GM23338 (cell line): ENCODE results near the gene SUOX. TPM values are rescaled to one million over a fixed set of nuclear protein-coding genes. Genes with fewer than 3 reads are reported as not detected.
A peak's percentile ranks its signal among the peaks of the same experiment; 100 is the strongest.

ENCODE experiments used
- ATAC-seq: fragments of 200-7000 bp; cut with Tn5 transposase; 3 replicates; pipeline ENCODE4 v1.9.1; 2020
- DNase-seq: peaks from one replicate; pipeline ENCODE4 v3.0.0-alpha.2; 2015; ENCODE audit warnings: low spot score
- H2AFZ ChIP-seq: fragments of 200-600 bp; sonication (generic); 2 replicates; pipeline ENCODE4 v1.8.0; 2016; ENCODE audit warnings: antibody characterized with exemption, mild to moderate bottlenecking, moderate library complexity
- H3F3A ChIP-seq: fragments of 200-600 bp; sonication (generic); replicated peaks from 2 replicates; pipeline ENCODE4 v1.8.0; 2017; ENCODE audit warnings: antibody characterized with exemption, mixed run types, low read depth
- H3K27ac ChIP-seq: fragments of 200-600 bp; sonication (generic); 2 replicates; pipeline ENCODE4 v1.6.1; 2016; ENCODE audit warnings: low read depth
- H3K27me3 ChIP-seq: fragments of 200-600 bp; sonication (generic); 2 replicates; pipeline ENCODE4 v1.8.0; 2016; ENCODE audit warnings: mild to moderate bottlenecking, mixed run types, moderate library complexity; ENCODE audit not compliant: insufficient read depth
- H3K36me3 ChIP-seq: fragments of 200-600 bp; sonication (generic); 2 replicates; pipeline ENCODE4 v1.8.0; 2016; ENCODE audit warnings: mild to moderate bottlenecking; ENCODE audit not compliant: insufficient read depth
- H3K4me1 ChIP-seq: fragments of 200-600 bp; sonication (generic); 2 replicates; pipeline ENCODE4 v1.8.0; 2016; ENCODE audit warnings: mild to moderate bottlenecking, moderate library complexity; ENCODE audit not compliant: insufficient read depth
- H3K4me2 ChIP-seq: fragments of 200-600 bp; sonication (generic); 2 replicates; pipeline ENCODE4 v1.7.1; 2017; ENCODE audit warnings: mixed run types
- H3K4me3 ChIP-seq: fragments of 200-600 bp; sonication (generic); 2 replicates; pipeline ENCODE4 v1.6.1; 2016; ENCODE audit warnings: mixed run types
- H3K79me2 ChIP-seq: fragments of 200-600 bp; sonication (generic); replicated peaks from 2 replicates; pipeline ENCODE4 v1.8.0; 2017; ENCODE audit warnings: mild to moderate bottlenecking; ENCODE audit not compliant: insufficient read depth
- H3K9me2 ChIP-seq: fragments of 200-600 bp; sonication (generic); 2 replicates; pipeline ENCODE4 v1.8.0; 2017; ENCODE audit not compliant: insufficient read depth
- H4K20me1 ChIP-seq: fragments of 200-600 bp; sonication (generic); replicated peaks from 2 replicates; pipeline ENCODE4 v1.8.0; 2017; ENCODE audit warnings: mild to moderate bottlenecking; ENCODE audit not compliant: insufficient read depth
- H3K27ac Mint-ChIP-seq: 2 replicates; pipeline ENCODE4 v1.8.0; 2020; ENCODE audit warnings: inconsistent platforms, mild to moderate bottlenecking, moderate library complexity, mixed read lengths
- H3K27me3 Mint-ChIP-seq: 3 replicates; pipeline ENCODE4 v1.8.0; 2022; ENCODE audit warnings: low read depth, mild to moderate bottlenecking, moderate library complexity, mixed read lengths, inconsistent platforms; ENCODE audit not compliant: insufficient read depth, poor library complexity
- H3K36me3 Mint-ChIP-seq: 3 replicates; pipeline ENCODE4 v1.8.0; 2021; ENCODE audit warnings: low read depth, mild to moderate bottlenecking, inconsistent platforms, moderate library complexity, mixed read lengths
- H3K4me1 Mint-ChIP-seq: 3 replicates; pipeline ENCODE4 v1.8.0; 2020; ENCODE audit warnings: mild to moderate bottlenecking, inconsistent platforms, mixed read lengths
- H3K4me3 Mint-ChIP-seq: 3 replicates; pipeline ENCODE4 v1.8.0; 2021; ENCODE audit warnings: moderate library complexity, mild to moderate bottlenecking, inconsistent platforms, mixed read lengths
- H3K9me3 Mint-ChIP-seq: 3 replicates; pipeline ENCODE4 v1.8.0; 2020; ENCODE audit warnings: moderate library complexity, mild to moderate bottlenecking, inconsistent platforms, mixed read lengths
- polyA plus RNA-seq: library from polyadenylated mRNA; unstranded; fragments of >200 nt; fragmentation: Nextera tagmentation; extraction: Ambion mirVana; gene quantifications from 2 replicates; pipeline ENCODE4 v1.2.1, GENCODE V29; 2016
- total RNA-seq: library from RNA; depleted of rRNA; stranded (reverse); fragments of >200 nt; shearing (Covaris generic); gene quantifications from 2 replicates; pipeline ENCODE4 v1.2.3, GENCODE V29; 2014
- TF ChIP-seq, protein P1 (sequence below), 2 experiments: fragments of 200-600 bp in 1 of 2; sonication (generic) in 1 of 2; conservative IDR thresholded peaks; 2 replicates each; pipeline versions ENCODE4 v1.5.1 to v1.6.1; 2016 to 2017; ENCODE audit warnings: antibody characterized with exemption in 2 of 2, low read depth in 2 of 2, mild to moderate bottlenecking in 2 of 2, moderate library complexity in 1 of 2
- TF ChIP-seq, protein P2 (sequence below): fragments of 250-450 bp; sonication (Bioruptor Pico); IDR thresholded peaks from 2 replicates; pipeline ENCODE4 v1.5.0; 2020; ENCODE audit warnings: mild to moderate bottlenecking, moderate library complexity

SUOX gene
- total and polyA plus RNA-seq, 2 experiments from 2014 or later, result 14.0 to 27.5 TPM

DNA sequence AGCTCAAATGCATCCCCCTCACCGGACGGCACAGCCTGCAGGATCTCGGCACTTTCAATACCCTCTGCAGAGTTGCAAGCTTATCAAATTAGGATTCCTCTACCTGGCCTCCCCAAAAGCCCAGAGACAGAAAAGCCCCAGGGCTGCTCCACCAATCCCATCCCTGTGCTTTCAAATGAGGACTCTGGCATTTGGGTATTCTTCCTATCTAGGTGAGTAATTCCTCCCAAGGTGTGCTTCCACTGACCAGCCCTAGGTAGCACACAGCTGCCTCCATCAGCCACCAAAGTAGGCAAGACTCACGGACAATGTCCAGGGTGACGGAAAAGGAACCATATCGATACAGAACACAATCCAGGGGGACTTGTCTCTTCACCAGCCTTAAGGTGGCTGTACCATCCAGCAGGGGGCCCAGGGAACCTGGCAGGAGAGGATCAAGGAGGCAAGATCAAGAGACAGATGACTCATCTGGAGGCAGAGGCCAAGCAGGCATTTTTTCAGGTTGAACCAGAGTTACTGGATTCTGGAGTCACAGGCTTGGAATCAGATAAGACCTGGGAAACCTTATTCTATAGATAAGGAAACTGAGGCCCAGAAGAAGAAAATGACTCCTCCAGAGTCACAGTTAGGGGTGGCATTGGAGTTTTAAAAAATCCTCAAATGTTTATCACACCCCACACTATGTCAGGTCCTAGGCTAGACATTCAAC lies 41.1 kb upstream of the SUOX start:
- 0 out of 2 replicates have a peak, but pooled peaks cover 4% of the 10 kb centered on the region for H3K36me3 ChIP-seq
- no peaks in the 10 kb centered on the region for H4K20me1 ChIP-seq
- H2AFZ ChIP-seq, result no peak overlapping the region
- H3K79me2 ChIP-seq, result no peaks in the 10 kb centered on the region
- H3K9me2 ChIP-seq, result no peaks in the 10 kb centered on the region
- no peaks in the 10 kb centered on the region for H3K27me3 Mint-ChIP-seq
- H3K27me3 ChIP-seq, result no peaks in the 10 kb centered on the region
- no peaks in the 10 kb centered on the region for H3K4me1 ChIP-seq
- DNase-seq, result peak; percentile 54
- peak; percentile 60 for ATAC-seq
- no peak overlapping the region for H3K27ac Mint-ChIP-seq
- H3K4me1 Mint-ChIP-seq, result no peaks in the 10 kb centered on the region
- no peak overlapping the region for H3K4me2 ChIP-seq
- no peaks in the 10 kb centered on the region for H3K9me3 Mint-ChIP-seq
- H3K27ac ChIP-seq, result no peak overlapping the region
- H3K36me3 Mint-ChIP-seq, result peaks cover 12% of the 10 kb centered on the region
- 0 out of 2 replicates have a peak, but pooled peaks cover 3% of the 10 kb centered on the region for H3F3A ChIP-seq
- no peak overlapping the region for H3K4me3 ChIP-seq
- TF ChIP-seq, protein P1, sequence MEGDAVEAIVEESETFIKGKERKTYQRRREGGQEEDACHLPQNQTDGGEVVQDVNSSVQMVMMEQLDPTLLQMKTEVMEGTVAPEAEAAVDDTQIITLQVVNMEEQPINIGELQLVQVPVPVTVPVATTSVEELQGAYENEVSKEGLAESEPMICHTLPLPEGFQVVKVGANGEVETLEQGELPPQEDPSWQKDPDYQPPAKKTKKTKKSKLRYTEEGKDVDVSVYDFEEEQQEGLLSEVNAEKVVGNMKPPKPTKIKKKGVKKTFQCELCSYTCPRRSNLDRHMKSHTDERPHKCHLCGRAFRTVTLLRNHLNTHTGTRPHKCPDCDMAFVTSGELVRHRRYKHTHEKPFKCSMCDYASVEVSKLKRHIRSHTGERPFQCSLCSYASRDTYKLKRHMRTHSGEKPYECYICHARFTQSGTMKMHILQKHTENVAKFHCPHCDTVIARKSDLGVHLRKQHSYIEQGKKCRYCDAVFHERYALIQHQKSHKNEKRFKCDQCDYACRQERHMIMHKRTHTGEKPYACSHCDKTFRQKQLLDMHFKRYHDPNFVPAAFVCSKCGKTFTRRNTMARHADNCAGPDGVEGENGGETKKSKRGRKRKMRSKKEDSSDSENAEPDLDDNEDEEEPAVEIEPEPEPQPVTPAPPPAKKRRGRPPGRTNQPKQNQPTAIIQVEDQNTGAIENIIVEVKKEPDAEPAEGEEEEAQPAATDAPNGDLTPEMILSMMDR (conservative IDR thresholded peaks at IDR 0.05; ENCODE audit: low read depth in 2 of 2), result peak; percentile 9 to 34; a peak in 2 of 4 replicates
- TF ChIP-seq, protein P2, sequence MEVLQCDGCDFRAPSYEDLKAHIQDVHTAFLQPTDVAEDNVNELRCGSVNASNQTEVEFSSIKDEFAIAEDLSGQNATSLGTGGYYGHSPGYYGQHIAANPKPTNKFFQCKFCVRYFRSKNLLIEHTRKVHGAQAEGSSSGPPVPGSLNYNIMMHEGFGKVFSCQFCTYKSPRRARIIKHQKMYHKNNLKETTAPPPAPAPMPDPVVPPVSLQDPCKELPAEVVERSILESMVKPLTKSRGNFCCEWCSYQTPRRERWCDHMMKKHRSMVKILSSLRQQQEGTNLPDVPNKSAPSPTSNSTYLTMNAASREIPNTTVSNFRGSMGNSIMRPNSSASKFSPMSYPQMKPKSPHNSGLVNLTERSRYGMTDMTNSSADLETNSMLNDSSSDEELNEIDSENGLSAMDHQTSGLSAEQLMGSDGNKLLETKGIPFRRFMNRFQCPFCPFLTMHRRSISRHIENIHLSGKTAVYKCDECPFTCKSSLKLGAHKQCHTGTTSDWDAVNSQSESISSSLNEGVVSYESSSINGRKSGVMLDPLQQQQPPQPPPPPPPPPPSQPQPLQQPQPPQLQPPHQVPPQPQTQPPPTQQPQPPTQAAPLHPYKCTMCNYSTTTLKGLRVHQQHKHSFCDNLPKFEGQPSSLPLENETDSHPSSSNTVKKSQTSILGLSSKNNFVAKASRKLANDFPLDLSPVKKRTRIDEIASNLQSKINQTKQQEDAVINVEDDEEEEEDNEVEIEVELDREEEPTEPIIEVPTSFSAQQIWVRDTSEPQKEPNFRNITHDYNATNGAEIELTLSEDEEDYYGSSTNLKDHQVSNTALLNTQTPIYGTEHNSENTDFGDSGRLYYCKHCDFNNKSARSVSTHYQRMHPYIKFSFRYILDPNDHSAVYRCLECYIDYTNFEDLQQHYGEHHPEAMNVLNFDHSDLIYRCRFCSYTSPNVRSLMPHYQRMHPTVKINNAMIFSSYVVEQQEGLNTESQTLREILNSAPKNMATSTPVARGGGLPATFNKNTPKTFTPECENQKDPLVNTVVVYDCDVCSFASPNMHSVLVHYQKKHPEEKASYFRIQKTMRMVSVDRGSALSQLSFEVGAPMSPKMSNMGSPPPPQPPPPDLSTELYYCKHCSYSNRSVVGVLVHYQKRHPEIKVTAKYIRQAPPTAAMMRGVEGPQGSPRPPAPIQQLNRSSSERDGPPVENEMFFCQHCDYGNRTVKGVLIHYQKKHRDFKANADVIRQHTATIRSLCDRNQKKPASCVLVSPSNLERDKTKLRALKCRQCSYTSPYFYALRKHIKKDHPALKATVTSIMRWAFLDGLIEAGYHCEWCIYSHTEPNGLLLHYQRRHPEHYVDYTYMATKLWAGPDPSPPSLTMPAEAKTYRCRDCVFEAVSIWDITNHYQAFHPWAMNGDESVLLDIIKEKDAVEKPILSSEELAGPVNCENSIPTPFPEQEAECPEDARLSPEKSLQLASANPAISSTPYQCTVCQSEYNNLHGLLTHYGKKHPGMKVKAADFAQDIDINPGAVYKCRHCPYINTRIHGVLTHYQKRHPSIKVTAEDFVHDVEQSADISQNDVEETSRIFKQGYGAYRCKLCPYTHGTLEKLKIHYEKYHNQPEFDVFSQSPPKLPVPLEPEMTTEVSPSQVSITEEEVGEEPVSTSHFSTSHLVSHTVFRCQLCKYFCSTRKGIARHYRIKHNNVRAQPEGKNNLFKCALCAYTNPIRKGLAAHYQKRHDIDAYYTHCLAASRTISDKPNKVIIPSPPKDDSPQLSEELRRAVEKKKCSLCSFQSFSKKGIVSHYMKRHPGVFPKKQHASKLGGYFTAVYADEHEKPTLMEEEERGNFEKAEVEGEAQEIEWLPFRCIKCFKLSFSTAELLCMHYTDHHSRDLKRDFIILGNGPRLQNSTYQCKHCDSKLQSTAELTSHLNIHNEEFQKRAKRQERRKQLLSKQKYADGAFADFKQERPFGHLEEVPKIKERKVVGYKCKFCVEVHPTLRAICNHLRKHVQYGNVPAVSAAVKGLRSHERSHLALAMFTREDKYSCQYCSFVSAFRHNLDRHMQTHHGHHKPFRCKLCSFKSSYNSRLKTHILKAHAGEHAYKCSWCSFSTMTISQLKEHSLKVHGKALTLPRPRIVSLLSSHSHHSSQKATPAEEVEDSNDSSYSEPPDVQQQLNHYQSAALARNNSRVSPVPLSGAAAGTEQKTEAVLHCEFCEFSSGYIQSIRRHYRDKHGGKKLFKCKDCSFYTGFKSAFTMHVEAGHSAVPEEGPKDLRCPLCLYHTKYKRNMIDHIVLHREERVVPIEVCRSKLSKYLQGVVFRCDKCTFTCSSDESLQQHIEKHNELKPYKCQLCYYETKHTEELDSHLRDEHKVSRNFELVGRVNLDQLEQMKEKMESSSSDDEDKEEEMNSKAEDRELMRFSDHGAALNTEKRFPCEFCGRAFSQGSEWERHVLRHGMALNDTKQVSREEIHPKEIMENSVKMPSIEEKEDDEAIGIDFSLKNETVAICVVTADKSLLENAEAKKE (CRISPR knock-in tag), result no peak
- H3K4me3 Mint-ChIP-seq, result no peak overlapping the region
